ENCODE results near the gene TMTC1. TPM values are rescaled to one million over a fixed set of nuclear protein-coding genes. Genes with fewer than 3 reads are reported as not detected.

The TMTC1 gene
- total RNA-seq, 2 donors from 2014 or later = 0.22 to 0.51 TPM

DNA sequence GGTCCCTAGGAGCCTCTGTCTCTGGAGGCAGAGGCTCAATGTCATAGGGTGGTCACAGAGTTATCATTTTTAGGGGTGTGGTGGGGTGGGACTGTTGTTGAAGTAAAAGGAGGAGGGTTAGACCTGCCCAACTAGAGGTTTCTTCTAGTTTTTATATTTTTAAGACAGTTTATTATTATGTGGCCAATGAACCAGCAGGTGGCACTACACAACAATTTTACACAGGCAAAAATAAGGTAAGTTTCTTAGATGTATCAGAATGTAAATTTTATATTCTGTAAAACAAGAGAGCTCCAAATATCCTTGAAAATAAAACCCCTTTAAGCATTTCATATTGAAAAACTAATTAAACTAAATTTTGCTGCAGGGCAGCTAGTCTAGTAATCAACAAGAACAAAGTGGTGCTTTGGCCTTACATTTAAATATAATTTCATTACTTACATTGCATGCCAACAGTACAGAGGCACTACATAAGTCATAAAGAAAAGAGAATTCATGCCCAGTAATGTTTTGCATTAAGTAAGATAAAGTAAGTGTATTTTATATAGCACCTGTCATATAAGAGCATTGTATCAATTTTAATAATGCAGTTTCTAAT lies 264.1 kb downstream of the TMTC1 start:
- DNase-seq = peak in 1 of 2 donors; percentile 25
- Mint-ChIP-seq H3K4me1 (ENCODE audit: low read depth) (no peaks in the 10 kb centered on the region), H3K36me3 (ENCODE audit: insufficient read depth in 2 of 2) (no peaks in the 10 kb centered on the region), H3K4me3 (no peak overlapping the region), H3K9me3 (no peaks in the 10 kb centered on the region), H3K27ac (no peak overlapping the region), H3K27me3 (ENCODE audit: low read depth) (peaks cover 17% of the 10 kb centered on the region)
- peak in 1 of 2 donors; percentile 32 for ATAC-seq (replicated peaks in 1 of 2)

DNA sequence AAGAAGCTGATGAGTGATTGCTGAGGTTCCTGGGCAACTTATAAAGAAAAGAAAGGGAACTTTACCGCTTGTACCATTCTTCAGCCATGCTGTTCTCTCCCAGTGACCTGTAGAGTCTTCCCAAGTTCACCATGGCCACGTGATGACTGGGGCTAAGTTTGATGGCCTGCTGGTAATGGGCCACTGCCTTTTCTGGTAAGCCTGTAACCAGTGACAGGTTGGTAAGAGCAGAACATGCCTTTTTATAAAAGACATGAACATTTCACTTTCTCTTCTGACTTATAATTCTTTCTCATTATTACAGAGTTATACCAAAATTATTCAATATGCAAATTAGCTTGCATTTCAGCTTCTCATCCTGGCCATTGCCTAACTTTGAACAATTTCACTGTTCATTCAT lies 265.3 kb downstream of the TMTC1 start:
- peak in 1 of 2 donors; percentile 50 for ATAC-seq (replicated peaks in 1 of 2)
- H3K27ac Mint-ChIP-seq = no peak overlapping the region
- no peak for DNase-seq
- no peaks in the 10 kb centered on the region for H3K36me3 Mint-ChIP-seq (ENCODE audit: insufficient read depth in 2 of 2)
- peaks cover 27% of the 10 kb centered on the region for H3K27me3 Mint-ChIP-seq (ENCODE audit: low read depth)
- no peak overlapping the region for H3K4me3 Mint-ChIP-seq
- H3K4me1 Mint-ChIP-seq (ENCODE audit: low read depth) = no peaks in the 10 kb centered on the region
- no peaks in the 10 kb centered on the region for H3K9me3 Mint-ChIP-seq

DNA sequence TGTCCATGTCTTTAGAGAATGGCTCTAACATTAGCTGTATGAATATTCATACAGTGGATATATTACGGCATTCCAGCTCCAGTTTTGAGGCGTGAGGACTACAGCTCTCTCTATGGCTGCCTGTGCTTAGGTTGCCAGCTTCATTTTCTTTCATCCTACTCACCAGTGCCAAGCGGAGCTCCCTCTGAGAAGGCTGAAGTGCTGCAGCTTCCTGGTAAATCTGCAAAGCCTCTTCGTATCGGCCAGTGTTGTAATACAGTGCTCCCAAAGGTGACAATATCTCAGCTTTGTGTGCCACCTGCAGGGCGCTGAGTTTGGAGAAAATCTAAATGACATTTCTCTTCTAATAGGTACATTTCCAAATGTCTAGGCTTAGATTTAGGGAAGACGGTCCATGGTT lies 266.5 kb downstream of the TMTC1 start:
- H3K27me3 Mint-ChIP-seq (ENCODE audit: low read depth) = peaks cover 23% of the 10 kb centered on the region
- ATAC-seq (replicated peaks in 1 of 2) = no peak
- H3K36me3 Mint-ChIP-seq (ENCODE audit: insufficient read depth in 2 of 2) = no peaks in the 10 kb centered on the region
- DNase-seq = no peak
- H3K27ac Mint-ChIP-seq = no peak overlapping the region
- H3K4me1 Mint-ChIP-seq (ENCODE audit: low read depth) = no peaks in the 10 kb centered on the region
- H3K4me3 Mint-ChIP-seq = no peak overlapping the region
- no peaks in the 10 kb centered on the region for H3K9me3 Mint-ChIP-seq

DNA sequence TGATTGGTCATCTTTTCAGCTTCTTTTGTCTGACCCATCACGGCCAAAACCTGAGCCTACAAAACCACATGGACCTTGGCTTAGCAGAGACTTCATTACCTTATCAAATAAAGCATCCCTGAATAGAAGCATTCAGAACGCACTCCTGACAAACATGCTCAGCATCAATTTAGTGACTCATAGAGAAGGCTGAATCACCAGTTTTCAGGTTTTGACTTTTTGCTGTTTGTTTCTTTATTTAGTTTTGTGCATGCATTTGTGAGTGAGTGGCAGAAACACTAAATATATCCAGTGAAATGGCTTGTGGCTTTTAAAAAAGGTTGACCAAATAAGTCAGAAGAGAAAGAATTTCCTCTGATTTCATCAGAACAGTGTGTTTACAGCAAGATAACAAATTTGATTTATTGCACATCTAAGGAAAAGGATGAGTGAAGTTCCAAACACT lies 267.3 kb downstream of the TMTC1 start:
- DNase-seq = no peak
- Mint-ChIP-seq H3K4me1 (ENCODE audit: low read depth) (no peaks in the 10 kb centered on the region), H3K4me3 (no peak overlapping the region), H3K9me3 (no peaks in the 10 kb centered on the region), H3K27ac (no peak overlapping the region), H3K27me3 (ENCODE audit: low read depth) (peaks cover 23% of the 10 kb centered on the region), H3K36me3 (ENCODE audit: insufficient read depth in 2 of 2) (no peaks in the 10 kb centered on the region)
- ATAC-seq (replicated peaks in 1 of 2) = peak in 1 of 2 donors; percentile 60

GRCh38 chr12:29510591-29511185 lies 273.1 kb downstream of the TMTC1 start:
- H3K9me3 Mint-ChIP-seq = no peaks in the 10 kb centered on the region
- no peak overlapping the region for H3K27ac Mint-ChIP-seq
- H3K27me3 Mint-ChIP-seq (ENCODE audit: low read depth) = peaks cover 33% of the 10 kb centered on the region
- no peaks in the 10 kb centered on the region for H3K4me1 Mint-ChIP-seq (ENCODE audit: low read depth)
- ATAC-seq (replicated peaks in 1 of 2) = no peak
- no peak for DNase-seq
- H3K36me3 Mint-ChIP-seq (ENCODE audit: insufficient read depth in 2 of 2) = no peaks in the 10 kb centered on the region
- no peak overlapping the region for H3K4me3 Mint-ChIP-seq

GRCh38 chr12:29509503-29509902 lies 274.2 kb downstream of the TMTC1 start:
- no peaks in the 10 kb centered on the region for H3K9me3 Mint-ChIP-seq
- H3K4me1 Mint-ChIP-seq (ENCODE audit: low read depth) = no peaks in the 10 kb centered on the region
- H3K4me3 Mint-ChIP-seq = no peak overlapping the region
- ATAC-seq (replicated peaks in 1 of 2) = no peak
- H3K27ac Mint-ChIP-seq = no peak overlapping the region
- DNase-seq = no peak
- peaks cover 21% of the 10 kb centered on the region for H3K27me3 Mint-ChIP-seq (ENCODE audit: low read depth)
- no peaks in the 10 kb centered on the region for H3K36me3 Mint-ChIP-seq (ENCODE audit: insufficient read depth in 2 of 2)

GRCh38 chr12:29508949-29509348 lies 274.8 kb downstream of the TMTC1 start:
- Mint-ChIP-seq H3K36me3 (ENCODE audit: insufficient read depth in 2 of 2) (no peaks in the 10 kb centered on the region), H3K4me1 (ENCODE audit: low read depth) (no peaks in the 10 kb centered on the region), H3K27ac (no peak overlapping the region), H3K9me3 (no peaks in the 10 kb centered on the region), H3K27me3 (ENCODE audit: low read depth) (peaks cover 17% of the 10 kb centered on the region), H3K4me3 (no peak overlapping the region)
- ATAC-seq (replicated peaks in 1 of 2) = no peak
- no peak for DNase-seq

- Mint-ChIP-seq H3K36me3 (ENCODE audit: insufficient read depth in 2 of 2) (no peaks in the 10 kb centered on the region), H3K4me3 (no peak overlapping the region), H3K27ac (no peak overlapping the region), H3K27me3 (ENCODE audit: low read depth) (peaks cover 11% of the 10 kb centered on the region), H3K9me3 (no peaks in the 10 kb centered on the region), H3K4me1 (ENCODE audit: low read depth) (no peaks in the 10 kb centered on the region)
- DNase-seq (no peak), ATAC-seq (replicated peaks in 1 of 2) (no peak)
Observed at GRCh38 chr12:29505122-29505521, 278.6 kb downstream of the TMTC1 start.

GRCh38 chr12:29503283-29503682 lies 280.5 kb downstream of the TMTC1 start:
- Mint-ChIP-seq H3K4me1 (ENCODE audit: low read depth) (no peaks in the 10 kb centered on the region), H3K9me3 (no peaks in the 10 kb centered on the region), H3K27me3 (ENCODE audit: low read depth) (peaks cover 11% of the 10 kb centered on the region), H3K36me3 (ENCODE audit: insufficient read depth in 2 of 2) (no peaks in the 10 kb centered on the region), H3K27ac (no peak overlapping the region), H3K4me3 (no peak overlapping the region)
- ATAC-seq (replicated peaks in 1 of 2) (no peak), DNase-seq (no peak)

DNA sequence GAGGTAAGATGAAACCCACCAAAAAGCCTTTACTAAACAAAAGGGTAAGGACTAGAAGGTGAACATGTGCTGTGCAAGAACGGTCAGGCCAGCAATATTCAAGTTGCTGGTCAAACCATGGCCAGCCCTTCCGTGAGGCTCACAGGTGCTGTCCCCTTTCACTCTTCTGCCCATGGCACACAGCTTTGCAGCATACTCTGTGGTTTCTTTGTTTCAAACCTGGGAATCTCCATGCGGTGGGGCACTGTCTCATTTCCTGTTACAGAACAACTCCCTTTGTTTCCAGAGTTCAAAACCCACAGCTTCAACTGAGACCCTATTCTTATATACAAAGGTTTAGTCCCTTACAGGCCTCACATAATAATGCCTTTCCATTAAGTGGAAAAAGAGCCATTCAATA lies 284.5 kb downstream of the TMTC1 start:
- no peaks in the 10 kb centered on the region for H3K36me3 Mint-ChIP-seq (ENCODE audit: insufficient read depth in 2 of 2)
- no peaks in the 10 kb centered on the region for H3K9me3 Mint-ChIP-seq
- no peak overlapping the region for H3K27ac Mint-ChIP-seq

GRCh38 chr12:29497588-29497987 lies 286.2 kb downstream of the TMTC1 start, which contains the start of gene OVCH1:
TSS of gene OVCH1 (minus strand) at chr12:29497686. CDS start at chr12:29497686, 0 bp downstream.
- Mint-ChIP-seq H3K27ac (no peak within 1 kb of the TSS), H3K36me3 (ENCODE audit: insufficient read depth in 2 of 2) (no peaks in the 10 kb centered on the region), H3K27me3 (ENCODE audit: low read depth) (peaks cover under 1% of the 10 kb centered on the region), H3K4me1 (ENCODE audit: low read depth) (no peaks in the 10 kb centered on the region), H3K4me3 (no peak within 1 kb of the TSS), H3K9me3 (no peaks in the 10 kb centered on the region)
- ATAC-seq (replicated peaks in 1 of 2) = no peak
- DNase-seq = no peak

More for the DNA sequence above, 284.5 kb downstream of the TMTC1 start:
- ATAC-seq (replicated peaks in 1 of 2) (no peak), DNase-seq (no peak)
- Mint-ChIP-seq H3K27me3 (ENCODE audit: low read depth) (no peaks in the 10 kb centered on the region), H3K4me3 (no peak overlapping the region), H3K4me1 (ENCODE audit: low read depth) (no peaks in the 10 kb centered on the region)

- Mint-ChIP-seq H3K4me1 (ENCODE audit: low read depth) (no peaks in the 10 kb centered on the region), H3K36me3 (ENCODE audit: insufficient read depth in 2 of 2) (no peaks in the 10 kb centered on the region), H3K9me3 (peaks cover 0 to 2% of the 10 kb centered on the region in 2 donors), H3K4me3 (no peak overlapping the region), H3K27ac (no peak overlapping the region), H3K27me3 (ENCODE audit: low read depth) (peaks cover 26% of the 10 kb centered on the region)
- DNase-seq (no peak), ATAC-seq (replicated peaks in 1 of 2) (no peak)
Observed at GRCh38 chr12:29492891-29493290, 290.9 kb downstream of the TMTC1 start.

DNA sequence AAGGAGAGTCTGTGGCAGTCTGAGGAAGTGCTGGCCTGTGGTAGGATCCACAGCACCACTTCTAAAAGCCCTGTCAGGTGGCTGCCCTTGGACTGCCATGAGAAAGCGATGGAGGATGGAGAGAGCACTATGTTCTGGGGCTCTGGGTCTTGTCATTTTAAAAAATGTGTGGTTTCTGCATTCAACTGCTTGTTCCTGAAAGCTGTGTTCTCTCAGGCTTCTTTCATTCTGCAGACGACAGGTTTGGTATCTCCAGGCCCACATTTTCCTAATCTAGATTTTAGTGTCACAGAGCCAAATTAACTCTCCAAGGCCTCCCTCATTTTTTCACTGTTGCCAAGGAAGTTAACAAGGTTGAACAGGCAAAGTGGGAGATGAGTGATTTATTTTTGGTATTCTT lies 296.8 kb downstream of the TMTC1 start:
- Mint-ChIP-seq H3K4me1 (ENCODE audit: low read depth) (no peaks in the 10 kb centered on the region), H3K27me3 (ENCODE audit: low read depth) (peaks cover 37% of the 10 kb centered on the region), H3K9me3 (peaks cover 0 to 2% of the 10 kb centered on the region in 2 donors), H3K36me3 (ENCODE audit: insufficient read depth in 2 of 2) (no peaks in the 10 kb centered on the region), H3K4me3 (no peak overlapping the region), H3K27ac (no peak overlapping the region)
- ATAC-seq (replicated peaks in 1 of 2) (no peak), DNase-seq (no peak)

- DNase-seq = no peak
- H3K4me1 Mint-ChIP-seq (ENCODE audit: low read depth) = no peaks in the 10 kb centered on the region
- H3K27me3 Mint-ChIP-seq (ENCODE audit: low read depth) = no peaks in the 10 kb centered on the region
- no peaks in the 10 kb centered on the region for H3K36me3 Mint-ChIP-seq (ENCODE audit: insufficient read depth in 2 of 2)
- no peak for ATAC-seq (replicated peaks in 1 of 2)
- H3K27ac Mint-ChIP-seq = no peak overlapping the region
- no peaks in the 10 kb centered on the region for H3K9me3 Mint-ChIP-seq
- H3K4me3 Mint-ChIP-seq = no peak overlapping the region
Observed at GRCh38 chr12:29463198-29463597, 320.5 kb downstream of the TMTC1 start.

Measured in activated T-cell treated with anti-CD3 and anti-CD28 coated beads, Interleukin-2, amount 50 U/mL, for 72 hours (primary cell).